Frontal cortex (tissue), 4 donors: ENCODE data around the gene PDCD10. TPM values are rescaled to one million over a fixed set of nuclear protein-coding genes. Genes with fewer than 3 reads are reported as not detected.

Experiments used
- DNase-seq, 2 donors: peaks; one replicate each; pipeline ENCODE4 v3.0.0; 2012; ENCODE audit warnings: low spot score in 2 of 2
- FAIRE-seq: peaks from 2 replicates; lab custom pipeline; 2012; peaks lifted over from hg19 to GRCh38; lab: Jason Lieb, UNC
- total RNA-seq: library from RNA; depleted of rRNA; stranded (reverse); fragments of >200 nt; gene quantifications from one replicate; pipeline ENCODE4 v1.2.3, GENCODE V29; 2014
- donor health status: control.
- donor health status: control.
- donor health status: control.

PDCD10 gene
- total RNA-seq, 1 donor from 2014 or later = 63.6 TPM

DNA sequence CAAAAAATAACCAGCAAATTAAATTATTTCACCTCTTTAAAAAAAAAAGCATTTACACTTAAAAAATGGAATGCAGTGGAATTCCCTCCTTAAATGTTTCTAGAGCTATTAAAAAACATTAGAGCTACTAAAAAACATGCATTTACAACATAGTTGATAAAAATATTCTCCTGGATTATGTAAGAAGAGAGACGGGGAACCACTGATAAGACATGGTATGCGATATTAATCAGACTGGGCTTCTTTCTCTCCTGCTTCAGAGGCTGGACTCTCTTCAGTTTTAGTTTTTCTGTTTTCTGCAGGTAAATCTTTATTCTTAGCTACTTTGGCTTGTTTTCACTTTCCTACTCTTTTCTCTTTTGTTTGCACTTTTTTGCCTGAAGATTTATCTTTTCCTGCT is 40.6 kb downstream of the PDCD10 start:
- FAIRE-seq (no peak), DNase-seq (no peak)

DNA sequence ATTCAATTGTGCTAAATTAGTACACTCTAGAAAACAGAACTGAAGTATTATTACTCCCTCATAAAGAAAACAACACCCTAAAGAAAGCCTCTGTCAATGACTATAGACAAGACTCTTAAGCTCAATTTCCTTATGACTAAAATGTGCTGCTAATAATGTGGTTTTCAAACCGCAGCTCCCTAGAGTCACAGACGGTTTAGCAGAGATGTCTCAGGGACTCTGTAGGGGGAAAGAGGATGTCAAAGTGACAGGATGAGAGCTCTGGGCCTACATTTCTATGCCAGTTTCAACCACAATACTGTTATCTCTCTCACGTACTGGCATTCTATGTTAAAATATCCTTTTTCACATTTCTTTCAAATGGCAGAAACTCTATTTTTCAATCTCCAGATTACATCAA is 43.3 kb downstream of the PDCD10 start:
- DNase-seq (no peak), FAIRE-seq (no peak)

DNA sequence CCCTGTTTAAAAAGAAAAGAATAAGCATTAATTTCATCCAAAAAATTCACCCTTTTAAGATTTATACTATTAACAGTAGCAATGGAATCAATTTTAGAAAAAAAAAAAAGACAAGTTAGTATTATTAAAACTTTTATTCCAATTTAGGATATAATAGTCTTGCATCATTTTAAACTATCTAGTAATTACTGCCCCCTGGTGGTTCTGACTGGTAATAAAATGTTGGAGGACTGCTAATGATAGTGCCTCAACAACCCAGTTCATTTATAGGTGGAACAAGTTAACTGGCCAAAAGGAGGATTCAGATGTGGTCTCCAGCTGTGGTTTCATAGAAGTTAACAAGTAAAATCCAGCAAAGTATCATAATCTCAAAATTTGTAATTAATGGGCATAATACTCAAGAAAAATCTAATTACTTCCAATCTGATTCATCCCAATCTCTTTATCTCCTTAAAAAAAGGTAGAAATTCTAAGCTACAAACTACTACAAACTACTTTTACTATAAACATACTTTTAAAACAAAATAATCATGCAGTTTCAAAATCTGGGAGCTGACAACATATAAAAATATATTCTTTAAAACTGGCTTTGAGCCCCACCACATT is 50.2 kb downstream of the PDCD10 start:
- FAIRE-seq (peak; percentile 80), DNase-seq (peak; percentile 3 to 8)

DNA sequence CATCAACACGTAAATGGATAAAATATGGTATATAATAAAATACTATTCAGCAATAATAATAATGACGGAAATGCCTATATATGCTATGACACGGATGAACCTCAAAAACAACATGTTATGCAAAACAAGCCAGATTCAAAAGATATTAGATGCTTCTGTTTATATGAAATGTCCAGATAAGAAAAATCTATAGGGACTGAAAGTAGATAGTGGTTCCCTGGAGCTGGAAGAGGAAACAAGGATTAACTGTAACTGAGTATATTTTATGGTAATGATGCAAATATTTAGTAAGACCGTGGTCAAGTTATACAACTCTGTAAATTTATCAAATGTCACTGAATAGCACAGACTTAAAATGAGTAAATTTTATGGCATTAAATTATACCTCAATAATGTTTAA is 55.2 kb downstream of the PDCD10 start:
- FAIRE-seq (no peak), DNase-seq (no peak)

DNA sequence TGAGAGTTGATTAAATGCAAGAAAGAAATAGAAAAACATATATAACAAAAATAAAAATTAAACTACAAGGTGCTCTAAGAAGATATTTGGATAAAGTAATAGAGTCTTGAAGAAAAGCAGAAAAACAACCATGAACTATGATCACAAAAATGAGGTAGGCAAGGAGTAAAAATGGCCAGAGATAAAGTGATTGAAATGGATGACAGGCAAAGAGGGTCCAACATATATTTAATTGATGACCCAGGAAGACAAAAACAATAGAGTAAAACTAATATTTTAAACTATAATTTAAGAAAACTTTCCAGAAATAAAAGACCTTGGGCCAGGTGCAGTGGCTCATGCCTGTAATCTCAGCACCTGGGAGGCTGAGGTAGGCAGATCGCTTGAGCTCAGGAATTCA is 58.8 kb downstream of the PDCD10 start:
- no peak for FAIRE-seq
- no peak for DNase-seq

DNA sequence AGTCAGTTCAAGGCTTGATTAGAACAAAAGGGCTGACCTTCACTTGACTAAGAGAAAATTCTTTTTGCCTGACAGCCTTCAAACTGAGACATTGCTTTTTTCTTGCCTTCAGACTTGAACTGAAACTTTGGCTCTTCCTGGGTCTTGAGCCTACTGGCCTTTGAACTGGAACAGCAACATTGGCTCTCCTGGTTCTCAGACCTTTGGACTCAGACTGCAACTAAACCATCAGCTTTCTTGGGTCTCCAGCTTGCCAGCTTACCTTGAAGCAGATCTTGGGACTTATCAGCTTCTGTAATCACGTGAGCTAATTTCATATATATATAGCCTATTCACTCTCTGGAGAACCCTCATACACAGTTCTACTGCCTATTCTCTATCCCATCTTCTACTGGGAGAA is 61.5 kb downstream of the PDCD10 start:
- DNase-seq (no peak), FAIRE-seq (no peak)

DNA sequence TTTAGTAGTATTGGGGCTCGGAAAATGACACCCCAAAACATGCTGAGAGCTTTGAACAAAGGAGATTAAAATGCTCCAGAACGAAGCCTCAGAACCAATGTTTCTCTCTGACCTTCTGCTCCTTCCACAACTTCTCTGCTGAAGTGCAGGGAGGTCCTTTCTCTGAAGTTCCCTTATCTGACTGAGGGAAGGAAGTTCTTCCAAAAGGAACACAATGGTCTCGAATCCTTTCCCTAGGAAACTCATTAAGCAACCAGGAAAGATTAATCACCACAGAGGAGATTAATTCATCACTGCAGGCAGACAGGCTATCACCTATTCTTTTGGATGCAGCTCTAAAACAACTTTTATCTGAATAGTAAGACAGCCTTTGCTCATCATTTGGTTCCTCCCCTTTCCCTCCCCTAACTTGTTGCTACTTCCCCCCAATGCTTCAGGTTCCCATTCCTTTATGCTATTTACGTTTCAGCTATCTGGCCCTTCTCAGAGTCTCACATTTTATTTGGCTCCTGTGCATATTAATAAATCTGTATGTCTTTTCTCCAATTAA is 62.7 kb downstream of the PDCD10 start:
- FAIRE-seq (no peak), DNase-seq (no peak)

DNA sequence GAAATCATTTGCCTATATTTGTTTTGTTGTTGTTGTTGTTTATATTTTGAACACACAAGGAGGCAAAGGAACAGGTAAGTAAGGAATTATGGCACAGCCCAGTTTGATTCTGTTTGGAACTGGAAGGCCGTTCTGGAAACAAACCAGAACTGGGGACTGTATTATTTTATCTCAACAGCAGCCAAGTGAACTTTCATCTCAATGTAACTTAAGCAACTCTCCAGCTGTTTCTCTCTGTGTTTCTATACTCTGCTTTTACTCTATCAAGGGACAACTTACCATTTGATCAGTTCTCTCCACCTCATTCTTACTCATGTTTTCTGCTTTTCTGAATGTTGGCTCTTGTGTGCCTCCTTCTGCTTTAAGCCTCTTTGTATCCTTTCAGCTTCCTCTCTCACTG is 65.0 kb downstream of the PDCD10 start:
- no peak for FAIRE-seq
- DNase-seq = no peak

DNA sequence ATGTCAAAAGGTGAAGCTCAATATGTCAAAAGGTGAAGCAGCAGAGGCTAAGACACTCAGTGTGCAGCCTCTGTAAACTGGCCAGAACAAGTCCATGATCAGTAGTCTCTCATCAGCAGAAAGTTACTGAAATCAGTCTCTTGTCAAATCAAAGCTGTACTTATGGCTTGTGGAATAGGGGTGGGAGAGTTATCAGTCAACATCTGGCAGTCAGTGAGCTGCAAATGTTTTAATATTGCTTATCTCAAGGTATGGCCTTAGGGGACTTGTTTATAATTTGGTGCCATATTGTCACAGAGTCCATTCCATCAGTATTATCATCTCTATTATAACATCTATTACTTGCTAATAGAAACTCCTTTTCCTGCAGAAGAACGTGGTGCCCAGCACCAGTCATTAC is 66.0 kb downstream of the PDCD10 start:
- FAIRE-seq = no peak
- no peak for DNase-seq

DNA sequence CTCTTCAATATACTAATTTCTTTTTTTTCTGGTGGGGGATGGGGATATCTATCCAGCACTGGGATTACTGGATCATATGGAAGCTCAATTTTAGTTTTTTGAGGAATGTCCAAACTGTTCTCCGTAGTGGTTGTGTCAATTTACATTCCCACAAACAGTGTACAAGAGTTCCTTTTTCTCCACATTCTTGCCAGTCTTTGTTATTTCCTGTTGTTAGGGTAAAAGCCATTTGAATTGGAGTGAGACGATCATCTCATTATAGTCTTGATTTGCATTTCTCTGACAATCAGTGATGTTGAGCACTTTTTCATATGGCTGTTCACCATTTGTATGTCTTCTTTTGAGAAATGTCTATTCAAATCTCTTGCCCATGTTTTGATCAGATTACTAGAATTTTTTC is 68.1 kb downstream of the PDCD10 start:
- FAIRE-seq (no peak), DNase-seq (no peak)

DNA sequence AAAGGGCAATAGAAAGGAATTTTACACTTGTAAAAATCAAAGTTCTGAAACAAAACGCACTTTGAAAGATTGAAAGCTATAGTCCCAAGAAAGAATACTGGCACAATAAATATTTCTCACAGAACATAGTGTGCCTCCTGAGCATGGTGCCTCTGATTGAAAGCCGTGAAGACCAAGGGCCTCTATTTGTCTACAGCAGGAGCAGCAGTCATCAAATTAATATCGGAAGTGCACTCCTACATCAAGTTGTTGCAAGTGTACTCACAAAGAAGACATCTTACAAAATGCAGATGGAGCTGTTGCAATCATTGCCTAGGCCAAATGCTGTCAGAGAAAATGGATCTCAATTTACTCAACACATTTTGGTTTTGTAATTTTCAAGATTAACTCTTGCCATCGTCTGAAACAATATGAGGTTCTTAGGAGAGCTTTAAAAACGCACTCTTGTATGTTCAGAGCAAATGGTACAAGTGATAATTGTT is 71.7 kb downstream of the PDCD10 start:
- FAIRE-seq = no peak
- no peak for DNase-seq

DNA sequence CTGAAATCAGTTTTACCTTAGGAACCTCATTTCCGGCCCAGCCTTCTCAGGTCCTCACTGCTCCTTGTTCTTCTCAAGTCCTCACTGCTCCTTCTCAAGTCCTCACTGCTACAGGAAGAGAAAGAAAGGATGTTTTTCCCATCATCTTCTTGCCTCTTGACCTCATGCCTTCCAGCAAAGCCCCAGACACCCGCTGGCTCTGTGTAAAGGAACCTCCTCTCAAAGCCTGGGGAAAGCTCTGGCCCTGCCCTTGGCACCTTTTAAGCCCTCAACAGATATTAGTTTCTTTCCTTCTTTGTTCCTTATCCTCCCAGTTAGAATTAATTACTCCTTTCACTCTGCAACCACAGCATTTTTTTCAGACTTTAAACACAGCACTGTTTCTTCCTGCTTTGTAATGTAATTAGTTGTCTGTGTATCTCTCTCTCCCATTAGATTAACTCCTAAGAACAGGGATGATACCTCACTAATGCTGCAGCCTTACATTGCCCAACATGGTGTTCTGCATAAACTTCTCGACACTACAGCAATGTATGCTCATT is 76.9 kb downstream of the PDCD10 start:
- FAIRE-seq = no peak
- DNase-seq = no peak

DNA sequence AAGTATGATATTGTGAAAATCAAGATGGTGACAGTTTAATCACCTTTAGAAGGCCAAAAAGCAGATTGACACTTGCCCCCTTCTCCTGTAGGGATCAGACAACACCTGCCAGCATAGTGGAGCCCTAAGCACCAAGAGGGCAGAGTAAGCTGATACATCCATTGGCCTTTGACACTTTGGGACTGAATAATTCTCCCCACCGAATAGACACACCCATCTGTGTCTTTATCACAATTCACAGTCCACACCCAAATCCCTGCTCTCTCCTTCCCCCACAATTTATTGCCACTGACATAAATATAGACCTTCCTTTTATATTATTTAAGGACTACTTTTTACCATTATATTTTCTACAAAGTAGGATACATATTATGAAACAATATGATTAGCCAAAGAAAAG is 77.9 kb downstream of the PDCD10 start:
- FAIRE-seq (no peak), DNase-seq (no peak)

DNA sequence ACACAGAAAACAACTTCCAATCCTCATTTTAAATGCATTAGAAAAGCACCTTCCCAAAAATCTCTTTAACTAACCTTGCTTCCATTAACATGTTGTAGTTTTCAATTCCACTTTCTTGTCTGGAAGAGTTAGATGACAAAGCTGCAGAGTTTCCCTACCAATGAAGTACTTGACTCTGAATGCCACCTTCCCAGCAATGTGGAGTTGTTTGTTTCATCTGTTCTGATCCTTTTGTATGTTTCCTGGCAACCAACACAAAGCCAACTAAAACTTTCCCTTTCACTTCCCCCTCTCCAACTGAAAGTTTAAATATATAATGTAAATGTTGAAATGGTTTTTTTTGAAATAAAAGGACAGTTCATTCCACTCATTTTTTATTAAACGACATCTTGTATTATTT is 80.9 kb downstream of the PDCD10 start, which contains the start of gene WDR49:
Gene WDR49 (minus strand): TSS at position 183 of the 400 bp plus-strand sequence. CDS start 517 bp downstream, outside the sequence.
- no peak for FAIRE-seq
- DNase-seq = no peak

DNA sequence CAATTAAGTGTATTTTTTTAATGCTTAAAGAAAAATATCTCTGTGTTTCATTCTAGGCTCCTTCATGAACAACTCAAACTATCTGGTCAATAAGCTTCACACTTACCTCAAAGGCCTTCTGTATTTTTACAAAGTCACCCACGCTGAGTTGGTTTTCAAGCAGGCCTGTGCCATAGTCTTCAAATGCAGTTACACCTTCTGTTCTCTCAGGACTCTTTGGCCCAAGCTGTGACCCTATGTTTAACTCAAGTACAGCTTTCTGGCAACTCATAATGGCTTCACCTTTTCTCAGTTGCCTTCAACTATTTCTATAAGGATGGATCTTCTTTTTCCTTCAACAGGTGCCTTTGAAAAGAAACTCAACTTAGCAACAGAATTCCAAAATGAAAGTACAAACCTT is 81.5 kb downstream of the PDCD10 start:
- FAIRE-seq (no peak), DNase-seq (no peak)

DNA sequence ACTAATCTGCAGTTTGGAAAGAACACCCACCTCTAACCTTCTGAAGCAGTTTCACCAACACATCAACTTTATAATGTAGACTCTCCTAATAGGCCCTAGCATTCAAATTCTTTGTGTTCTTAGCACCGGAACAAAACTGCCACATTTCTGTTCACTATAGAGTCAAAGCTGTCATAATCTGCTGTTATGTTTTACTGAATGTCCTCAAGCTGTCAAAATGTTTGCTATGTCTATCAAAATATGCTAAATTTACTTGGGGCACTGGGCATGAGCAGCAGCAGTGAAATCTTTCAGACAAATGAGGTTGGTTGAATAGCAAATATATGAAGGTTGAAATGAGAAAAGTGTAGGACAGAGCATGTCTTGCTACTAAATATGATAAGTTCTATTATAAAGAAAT is 82.9 kb downstream of the PDCD10 start:
- DNase-seq = no peak
- no peak for FAIRE-seq

DNA sequence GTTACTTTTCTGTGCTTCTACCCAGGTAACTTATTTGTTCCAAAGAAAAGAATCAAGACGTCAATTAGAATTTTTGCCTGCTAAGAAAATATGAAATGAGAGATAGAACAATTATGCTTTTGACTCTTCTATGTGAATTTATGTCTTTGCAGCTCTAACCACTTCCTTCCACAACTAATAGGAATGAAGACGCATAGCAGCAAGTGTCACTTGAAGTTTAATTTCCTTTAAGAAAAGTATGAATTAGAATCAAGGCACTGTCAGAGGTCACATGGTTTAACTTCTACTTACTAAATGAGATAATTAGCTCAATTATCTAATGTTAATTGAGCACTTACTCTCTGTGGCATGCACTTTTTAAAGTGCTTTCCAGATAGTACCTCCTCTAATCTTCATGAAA is 84.2 kb downstream of the PDCD10 start:
- no peak for FAIRE-seq
- DNase-seq = no peak

DNA sequence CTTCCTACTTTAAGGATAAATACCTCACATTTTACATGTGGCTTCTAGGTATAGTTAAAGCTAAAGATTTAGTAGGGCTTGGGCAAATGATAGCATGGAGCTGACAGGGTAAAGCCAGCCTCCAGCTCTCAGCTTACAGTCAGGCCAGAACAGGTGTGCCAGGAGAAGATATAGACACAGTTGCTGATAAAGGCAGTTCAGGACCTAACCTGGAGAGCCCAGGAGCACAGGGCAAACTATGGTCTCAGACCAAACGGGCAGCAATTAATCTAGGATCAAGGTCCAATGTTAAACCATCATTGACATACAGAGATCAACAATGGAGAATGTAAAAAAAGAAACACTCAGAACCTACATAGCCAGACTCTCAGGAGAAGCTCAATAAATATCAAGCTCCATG is 84.9 kb downstream of the PDCD10 start:
- DNase-seq (no peak), FAIRE-seq (no peak)

DNA sequence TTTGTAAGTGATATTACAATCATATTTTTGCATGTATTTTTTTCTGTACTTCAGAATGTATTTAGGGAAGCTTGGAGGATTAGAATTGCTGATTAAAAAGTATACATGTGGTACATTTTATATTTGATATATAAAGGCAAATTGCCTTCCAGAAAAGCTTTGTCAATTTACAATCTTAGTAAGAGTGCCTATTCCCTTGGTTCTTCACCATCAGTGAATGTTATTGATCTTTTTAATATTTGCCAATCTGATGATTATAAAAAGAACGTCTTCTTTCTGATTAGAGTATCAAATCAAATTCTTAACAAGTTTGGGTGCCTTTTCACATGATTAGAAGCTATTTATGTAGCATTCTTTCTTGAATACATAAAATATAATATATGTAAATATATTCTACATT is 90.1 kb downstream of the PDCD10 start:
- no peak for FAIRE-seq
- no peak for DNase-seq
